Measurements from ENCODE around the gene USP12. TPM values are rescaled to one million over a fixed set of nuclear protein-coding genes. Genes with fewer than 3 reads are reported as not detected.

Gene USP12
- total and polyA plus RNA-seq, 2 donors from 2014 or later = 15.0 to 27.5 TPM

DNA sequence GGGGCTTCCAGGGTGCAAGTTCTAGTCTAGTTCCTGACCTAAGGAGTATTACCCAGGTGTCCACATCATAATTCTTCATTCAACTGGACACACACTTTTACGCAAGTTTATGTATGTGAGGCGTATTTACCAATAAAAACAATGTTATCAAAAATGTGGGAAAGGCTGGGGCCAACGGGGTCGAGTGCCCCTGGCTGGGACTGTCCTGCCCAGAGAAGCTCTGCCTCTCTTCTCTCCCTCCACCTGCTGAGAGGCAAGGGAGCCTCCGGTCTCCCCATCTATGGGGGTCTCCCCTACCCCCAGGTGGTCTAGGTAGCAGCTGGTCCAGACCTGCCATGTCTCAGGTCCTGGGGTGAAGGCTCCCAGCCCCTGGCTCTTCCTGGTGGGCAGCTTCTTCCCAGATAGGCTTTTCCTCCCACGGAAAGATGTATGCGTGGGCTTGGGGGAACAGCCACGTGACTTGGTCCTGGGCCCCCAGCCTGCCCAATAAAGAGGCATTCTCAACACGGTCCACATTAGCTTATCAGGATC, 132.4 kb downstream of the USP12 start:
- Histone ChIP-seq H3K27me3 (ENCODE audit: control insufficient read depth, insufficient read depth, low read length) (no peaks in the 10 kb centered on the region), H3K9ac (ENCODE audit: low read length in 3 of 3) (no peak overlapping the region), H3K4me1 (ENCODE audit: control insufficient read depth in 2 of 3, insufficient read depth in 2 of 3, low read depth in 1 of 3, low read length in 3 of 3) (peaks cover 0 to 6% (median 0%) of the 10 kb centered on the region in 3 donors), H3K4me3 (ENCODE audit: low read length in 3 of 3) (no peak overlapping the region), H3K36me3 (ENCODE audit: control insufficient read depth in 2 of 3, insufficient read depth in 3 of 3, low read length in 3 of 3) (no peaks in the 10 kb centered on the region), H3K27ac (ENCODE audit: low read depth in 2 of 2, low read length in 2 of 2) (no peak overlapping the region), H3K9me3 (ENCODE audit: control insufficient read depth in 2 of 3, insufficient read depth in 1 of 3, low read length in 3 of 3) (no peaks in the 10 kb centered on the region)
- DNase-seq (no peak), FAIRE-seq (no peak)
- intact Hi-C loops (cut with DNase I) = no loop called here
- TF ChIP-seq, protein P1, sequence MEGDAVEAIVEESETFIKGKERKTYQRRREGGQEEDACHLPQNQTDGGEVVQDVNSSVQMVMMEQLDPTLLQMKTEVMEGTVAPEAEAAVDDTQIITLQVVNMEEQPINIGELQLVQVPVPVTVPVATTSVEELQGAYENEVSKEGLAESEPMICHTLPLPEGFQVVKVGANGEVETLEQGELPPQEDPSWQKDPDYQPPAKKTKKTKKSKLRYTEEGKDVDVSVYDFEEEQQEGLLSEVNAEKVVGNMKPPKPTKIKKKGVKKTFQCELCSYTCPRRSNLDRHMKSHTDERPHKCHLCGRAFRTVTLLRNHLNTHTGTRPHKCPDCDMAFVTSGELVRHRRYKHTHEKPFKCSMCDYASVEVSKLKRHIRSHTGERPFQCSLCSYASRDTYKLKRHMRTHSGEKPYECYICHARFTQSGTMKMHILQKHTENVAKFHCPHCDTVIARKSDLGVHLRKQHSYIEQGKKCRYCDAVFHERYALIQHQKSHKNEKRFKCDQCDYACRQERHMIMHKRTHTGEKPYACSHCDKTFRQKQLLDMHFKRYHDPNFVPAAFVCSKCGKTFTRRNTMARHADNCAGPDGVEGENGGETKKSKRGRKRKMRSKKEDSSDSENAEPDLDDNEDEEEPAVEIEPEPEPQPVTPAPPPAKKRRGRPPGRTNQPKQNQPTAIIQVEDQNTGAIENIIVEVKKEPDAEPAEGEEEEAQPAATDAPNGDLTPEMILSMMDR (IDR thresholded peaks at IDR 0.05; ENCODE audit: borderline replicate concordance, extremely low read depth, insufficient read depth) = no peak

DNA sequence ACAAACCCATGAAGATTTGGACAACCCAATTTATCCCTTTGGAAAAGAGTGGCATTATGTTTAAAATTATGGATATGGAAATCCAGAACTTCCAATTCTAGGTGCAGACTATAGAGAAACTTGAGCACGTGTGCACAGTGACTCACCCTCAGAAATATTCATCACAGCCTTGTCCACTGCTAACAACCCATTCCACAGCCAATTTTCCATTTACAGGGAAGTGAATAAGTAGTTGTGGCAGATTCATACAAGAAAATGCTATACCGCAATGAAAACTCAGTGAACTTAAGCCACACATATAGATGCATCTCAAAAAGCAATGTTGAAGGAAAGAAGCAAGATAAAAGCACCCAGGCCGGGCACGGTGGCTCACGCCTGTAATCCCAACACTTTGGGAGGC, 133.3 kb downstream of the USP12 start:
- no peaks in the 10 kb centered on the region for H3K9me3 ChIP-seq (ENCODE audit: control insufficient read depth in 2 of 3, insufficient read depth in 1 of 3, low read length in 3 of 3)
- no peaks in the 10 kb centered on the region for H3K27me3 ChIP-seq (ENCODE audit: control insufficient read depth, insufficient read depth, low read length)
- no peak for FAIRE-seq
- DNase-seq = no peak
- intact Hi-C loops (cut with DNase I) = no loop called here
- no peak overlapping the region for H3K4me3 ChIP-seq (ENCODE audit: low read length in 3 of 3)
- H3K9ac ChIP-seq (ENCODE audit: low read length in 3 of 3) = no peak overlapping the region
- H3K4me1 ChIP-seq (ENCODE audit: control insufficient read depth in 2 of 3, insufficient read depth in 2 of 3, low read depth in 1 of 3, low read length in 3 of 3) = peaks cover 0 to 6% (median 0%) of the 10 kb centered on the region in 3 donors
- no peaks in the 10 kb centered on the region for H3K36me3 ChIP-seq (ENCODE audit: control insufficient read depth in 2 of 3, insufficient read depth in 3 of 3, low read length in 3 of 3)
- H3K27ac ChIP-seq (ENCODE audit: low read depth in 2 of 2, low read length in 2 of 2) = no peak overlapping the region
- TF ChIP-seq, protein P1 (IDR thresholded peaks at IDR 0.05; ENCODE audit: borderline replicate concordance, extremely low read depth, insufficient read depth) = no peak

DNA sequence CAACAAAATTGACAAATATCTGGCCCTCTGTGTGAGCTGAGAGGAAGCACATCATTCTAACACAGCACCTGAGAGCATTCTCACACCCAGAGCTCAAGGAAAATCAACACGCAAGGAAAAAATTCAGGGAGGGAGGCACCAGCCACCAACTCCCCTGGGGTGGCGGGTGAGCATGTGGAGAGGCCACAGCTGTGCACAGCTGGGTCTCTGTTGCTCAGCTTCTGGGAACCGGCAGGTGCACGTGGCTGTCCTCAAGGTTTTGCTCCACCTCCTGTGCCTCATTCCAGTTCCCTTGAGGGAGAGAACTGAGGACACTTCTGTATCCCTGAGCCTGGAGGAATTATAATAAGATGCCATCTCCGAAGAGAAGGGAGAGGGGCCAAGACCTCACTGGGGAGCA, 134.0 kb downstream of the USP12 start:
- DNase-seq (no peak), FAIRE-seq (no peak)
- no peaks in the 10 kb centered on the region for H3K36me3 ChIP-seq (ENCODE audit: control insufficient read depth in 2 of 3, insufficient read depth in 3 of 3, low read length in 3 of 3)

More for the DNA sequence above, 134.0 kb downstream of the USP12 start:
- H3K9ac ChIP-seq (ENCODE audit: low read length in 3 of 3) = no peak overlapping the region
- TF ChIP-seq, protein P1 (IDR thresholded peaks at IDR 0.05; ENCODE audit: borderline replicate concordance, extremely low read depth, insufficient read depth) = no peak
- H3K27me3 ChIP-seq (ENCODE audit: control insufficient read depth, insufficient read depth, low read length) = no peaks in the 10 kb centered on the region
- intact Hi-C loops (cut with DNase I) = no loop called here
- peaks cover 0 to 6% (median 0%) of the 10 kb centered on the region in 3 donors for H3K4me1 ChIP-seq (ENCODE audit: control insufficient read depth in 2 of 3, insufficient read depth in 2 of 3, low read depth in 1 of 3, low read length in 3 of 3)
- no peak overlapping the region for H3K4me3 ChIP-seq (ENCODE audit: low read length in 3 of 3)
- H3K9me3 ChIP-seq (ENCODE audit: control insufficient read depth in 2 of 3, insufficient read depth in 1 of 3, low read length in 3 of 3) = no peaks in the 10 kb centered on the region
- no peak overlapping the region for H3K27ac ChIP-seq (ENCODE audit: low read depth in 2 of 2, low read length in 2 of 2)
